ENCODE measurements around the gene UFD1.

DNA sequence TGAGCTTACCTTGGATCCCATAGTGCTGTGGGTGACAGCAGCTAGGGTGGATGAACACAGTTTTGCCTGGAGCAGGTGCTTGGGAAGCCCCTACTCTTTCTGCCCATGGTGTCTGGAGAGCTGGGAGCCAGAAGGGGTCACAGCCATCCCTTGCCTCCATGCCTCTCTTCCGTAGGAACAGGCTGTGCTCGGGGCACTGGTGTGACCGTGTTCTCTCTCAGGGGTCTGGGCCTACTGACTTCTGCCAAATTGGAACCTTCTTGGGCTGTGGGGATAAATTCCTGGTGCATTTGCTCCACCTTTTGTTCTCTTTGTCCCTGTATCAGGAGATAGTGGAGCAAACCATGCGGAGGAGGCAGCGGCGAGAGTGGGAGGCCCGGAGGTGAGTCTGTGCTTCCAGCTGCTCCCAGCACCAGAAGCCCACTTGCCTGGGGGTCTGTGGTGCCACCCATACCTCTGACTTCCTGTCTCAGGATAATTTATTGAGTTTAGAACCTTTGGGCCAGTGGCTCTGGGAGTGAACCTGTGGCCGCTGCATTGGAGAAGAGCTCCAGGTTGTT, 15.1 kb upstream of the UFD1 start:
- TF ChIP-seq, protein P1, sequence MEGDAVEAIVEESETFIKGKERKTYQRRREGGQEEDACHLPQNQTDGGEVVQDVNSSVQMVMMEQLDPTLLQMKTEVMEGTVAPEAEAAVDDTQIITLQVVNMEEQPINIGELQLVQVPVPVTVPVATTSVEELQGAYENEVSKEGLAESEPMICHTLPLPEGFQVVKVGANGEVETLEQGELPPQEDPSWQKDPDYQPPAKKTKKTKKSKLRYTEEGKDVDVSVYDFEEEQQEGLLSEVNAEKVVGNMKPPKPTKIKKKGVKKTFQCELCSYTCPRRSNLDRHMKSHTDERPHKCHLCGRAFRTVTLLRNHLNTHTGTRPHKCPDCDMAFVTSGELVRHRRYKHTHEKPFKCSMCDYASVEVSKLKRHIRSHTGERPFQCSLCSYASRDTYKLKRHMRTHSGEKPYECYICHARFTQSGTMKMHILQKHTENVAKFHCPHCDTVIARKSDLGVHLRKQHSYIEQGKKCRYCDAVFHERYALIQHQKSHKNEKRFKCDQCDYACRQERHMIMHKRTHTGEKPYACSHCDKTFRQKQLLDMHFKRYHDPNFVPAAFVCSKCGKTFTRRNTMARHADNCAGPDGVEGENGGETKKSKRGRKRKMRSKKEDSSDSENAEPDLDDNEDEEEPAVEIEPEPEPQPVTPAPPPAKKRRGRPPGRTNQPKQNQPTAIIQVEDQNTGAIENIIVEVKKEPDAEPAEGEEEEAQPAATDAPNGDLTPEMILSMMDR (IDR thresholded peaks at IDR 0.05; ENCODE audit: poor library complexity), result no peak
- no peak for TF ChIP-seq EZH2 (IDR thresholded peaks at IDR 0.05; ENCODE audit: borderline replicate concordance)
